Measurements from ENCODE around the gene KIAA1671. TPM values are rescaled to one million over a fixed set of nuclear protein-coding genes. Genes with fewer than 3 reads are reported as not detected.

KIAA1671 gene
- total and polyA plus RNA-seq, 9 of the 15 experiments (the other 6 are each of a cell fraction or from before 2014, with no cell fraction given) = under 0.01 to 0.11 (median 0.02) TPM; not detected in 5

- no peak for TF ChIP-seq PATZ1 (CRISPR knock-in tag; IDR thresholded peaks at IDR 0.05; ENCODE audit: borderline replicate concordance)
- TF ChIP-seq RERE (CRISPR knock-in tag; IDR thresholded peaks at IDR 0.05; ENCODE audit: borderline replicate concordance) = no peak
- no peak for TF ChIP-seq C11orf30 (IDR thresholded peaks at IDR 0.05; ENCODE audit: low read depth)
Observed at GRCh38 chr22:25236417-25236816, 283.9 kb downstream of the KIAA1671 start (continued).
